ENCODE measurements around the gene FANCM. TPM values are rescaled to one million over a fixed set of nuclear protein-coding genes. Genes with fewer than 3 reads are reported as not detected.

Gene FANCM
- total RNA-seq, 1 experiment from 2014 or later, result 20.8 TPM

GRCh38 chr14:45169906-45170305, 34.2 kb downstream of the FANCM start:
- ChIA-PET CTCF (no interaction called here), POLR2A (ENCODE audit: low non-redundant PET) (no interaction called here)
- TF ChIP-seq, protein P1, sequence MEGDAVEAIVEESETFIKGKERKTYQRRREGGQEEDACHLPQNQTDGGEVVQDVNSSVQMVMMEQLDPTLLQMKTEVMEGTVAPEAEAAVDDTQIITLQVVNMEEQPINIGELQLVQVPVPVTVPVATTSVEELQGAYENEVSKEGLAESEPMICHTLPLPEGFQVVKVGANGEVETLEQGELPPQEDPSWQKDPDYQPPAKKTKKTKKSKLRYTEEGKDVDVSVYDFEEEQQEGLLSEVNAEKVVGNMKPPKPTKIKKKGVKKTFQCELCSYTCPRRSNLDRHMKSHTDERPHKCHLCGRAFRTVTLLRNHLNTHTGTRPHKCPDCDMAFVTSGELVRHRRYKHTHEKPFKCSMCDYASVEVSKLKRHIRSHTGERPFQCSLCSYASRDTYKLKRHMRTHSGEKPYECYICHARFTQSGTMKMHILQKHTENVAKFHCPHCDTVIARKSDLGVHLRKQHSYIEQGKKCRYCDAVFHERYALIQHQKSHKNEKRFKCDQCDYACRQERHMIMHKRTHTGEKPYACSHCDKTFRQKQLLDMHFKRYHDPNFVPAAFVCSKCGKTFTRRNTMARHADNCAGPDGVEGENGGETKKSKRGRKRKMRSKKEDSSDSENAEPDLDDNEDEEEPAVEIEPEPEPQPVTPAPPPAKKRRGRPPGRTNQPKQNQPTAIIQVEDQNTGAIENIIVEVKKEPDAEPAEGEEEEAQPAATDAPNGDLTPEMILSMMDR (conservative IDR thresholded peaks at IDR 0.05; ENCODE audit: low read depth, low read length), result no peak
- TF ChIP-seq EZH2 (IDR thresholded peaks at IDR 0.05; ENCODE audit: borderline replicate concordance, low read depth, low read length, poor library complexity, severe bottlenecking), result no peak
- H3K27ac ChIP-seq (ENCODE audit: low read depth, low read length, poor library complexity, severe bottlenecking), result no peak overlapping the region
- intact Hi-C loops (cut with micrococcal nuclease; ENCODE audit: unreplicated experiment), result no loop called here
- H3K4me1 ChIP-seq (ENCODE audit: insufficient read depth, low read length, poor library complexity, severe bottlenecking), result no peaks in the 10 kb centered on the region
- H3K36me3 ChIP-seq (ENCODE audit: insufficient read depth, low read length, poor library complexity, severe bottlenecking), result peaks cover 10% of the 10 kb centered on the region
- no peak for DNase-seq (ENCODE audit: low spot score)
- no peaks in the 10 kb centered on the region for H3K9me3 ChIP-seq (ENCODE audit: low read depth, low read length, poor library complexity, severe bottlenecking)
- no peaks in the 10 kb centered on the region for H3K27me3 ChIP-seq (replicated peaks; ENCODE audit: insufficient read depth, low read depth, low read length, poor library complexity)
- H3K4me3 ChIP-seq (ENCODE audit: low read depth, low read length, poor library complexity, severe bottlenecking), result no peak overlapping the region
- BruUV-seq (replicated peaks), result no TSS peak

GRCh38 chr14:45177076-45177475, 41.3 kb downstream of the FANCM start:
- Histone ChIP-seq H3K9me3 (ENCODE audit: low read depth, low read length, poor library complexity, severe bottlenecking) (no peaks in the 10 kb centered on the region), H3K27me3 (replicated peaks; ENCODE audit: insufficient read depth, low read depth, low read length, poor library complexity) (no peaks in the 10 kb centered on the region), H3K4me1 (ENCODE audit: insufficient read depth, low read length, poor library complexity, severe bottlenecking) (no peaks in the 10 kb centered on the region), H3K4me3 (ENCODE audit: low read depth, low read length, poor library complexity, severe bottlenecking) (no peak overlapping the region), H3K27ac (ENCODE audit: low read depth, low read length, poor library complexity, severe bottlenecking) (no peak overlapping the region), H3K36me3 (ENCODE audit: insufficient read depth, low read length, poor library complexity, severe bottlenecking) (peaks cover 5% of the 10 kb centered on the region)
- DNase-seq (ENCODE audit: low spot score), result peak; percentile 6
- no peak for TF ChIP-seq EZH2 (IDR thresholded peaks at IDR 0.05; ENCODE audit: borderline replicate concordance, low read depth, low read length, poor library complexity, severe bottlenecking)
- TF ChIP-seq, protein P1 (conservative IDR thresholded peaks at IDR 0.05; ENCODE audit: low read depth, low read length), result no peak
- POLR2A ChIA-PET (ENCODE audit: low non-redundant PET), result no interaction called here
- CTCF ChIA-PET, result no interaction called here
- intact Hi-C loops (cut with micrococcal nuclease; ENCODE audit: unreplicated experiment), result no loop called here
- BruUV-seq (replicated peaks), result no TSS peak

GRCh38 chr14:45181329-45181728, 45.6 kb downstream of the FANCM start:
- no peak overlapping the region for H3K4me3 ChIP-seq (ENCODE audit: low read depth, low read length, poor library complexity, severe bottlenecking)
- POLR2A ChIA-PET (ENCODE audit: low non-redundant PET), result no interaction called here
- H3K36me3 ChIP-seq (ENCODE audit: insufficient read depth, low read length, poor library complexity, severe bottlenecking), result no peaks in the 10 kb centered on the region
- no peak overlapping the region for H3K27ac ChIP-seq (ENCODE audit: low read depth, low read length, poor library complexity, severe bottlenecking)
- H3K4me1 ChIP-seq (ENCODE audit: insufficient read depth, low read length, poor library complexity, severe bottlenecking), result no peaks in the 10 kb centered on the region
- no peak for DNase-seq (ENCODE audit: low spot score)
- H3K9me3 ChIP-seq (ENCODE audit: low read depth, low read length, poor library complexity, severe bottlenecking), result no peaks in the 10 kb centered on the region
- no peaks in the 10 kb centered on the region for H3K27me3 ChIP-seq (replicated peaks; ENCODE audit: insufficient read depth, low read depth, low read length, poor library complexity)
- TF ChIP-seq, protein P1 (conservative IDR thresholded peaks at IDR 0.05; ENCODE audit: low read depth, low read length), result no peak
- no peak for TF ChIP-seq EZH2 (IDR thresholded peaks at IDR 0.05; ENCODE audit: borderline replicate concordance, low read depth, low read length, poor library complexity, severe bottlenecking)
- BruUV-seq (replicated peaks), result no TSS peak
- intact Hi-C loops (cut with micrococcal nuclease; ENCODE audit: unreplicated experiment), result no loop called here
- CTCF ChIA-PET, result no interaction called here

Measured in A673 (cell line).